Ascending aorta (tissue), 2 donors: ENCODE measurements around the gene OR10AD1. TPM values are rescaled to one million over a fixed set of nuclear protein-coding genes. Genes with fewer than 3 reads are reported as not detected.
A peak's percentile ranks its signal among the peaks of the same experiment; 100 is the strongest.

Experiments used
- DNase-seq, 2 donors: peaks; one replicate each; pipeline ENCODE4 v3.0.0-alpha.2; 2019; ENCODE audit warnings: low spot score in 2 of 2
- H3K27ac ChIP-seq, 2 donors: fragments of 200-600 bp; sonication (generic); one replicate each; pipeline ENCODE4 v1.5.1; 2016 to 2017; ENCODE audit warnings: mild to moderate bottlenecking in 1 of 2
- H3K27me3 ChIP-seq: fragments of 200-600 bp; sonication (generic); one replicate; pipeline ENCODE4 v1.5.1; 2017
- H3K36me3 ChIP-seq, 2 donors: fragments of 200-600 bp; sonication (generic); one replicate each; pipeline ENCODE4 v1.5.1; 2016
- H3K4me1 ChIP-seq, 2 donors: fragments of 200-600 bp; sonication (generic); one replicate each; pipeline ENCODE4 v1.5.1; 2016 to 2017; ENCODE audit warnings: mild to moderate bottlenecking in 1 of 2
- H3K4me3 ChIP-seq, 2 donors: fragments of 200-600 bp; sonication (generic); one replicate each; pipeline ENCODE4 v1.5.1; 2016 to 2017; ENCODE audit warnings: mild to moderate bottlenecking in 1 of 2
- H3K9me3 ChIP-seq, 2 donors: fragments of 200-600 bp; sonication (generic); one replicate each; pipeline ENCODE4 v1.5.1; 2016
- intact Hi-C: fragments of 100-400 bp; cut with DNase I; formaldehyde crosslinking; loops from one replicate; pipeline ENCODE4 v1.15.1; 2023
- total RNA-seq: library from RNA; depleted of rRNA; stranded (reverse); fragments of >200 nt; gene quantifications from one replicate; pipeline ENCODE4 v1.1.0, GENCODE V29; 2016
- TF ChIP-seq, protein P1 (sequence below), 3 experiments: fragments of 200-600 bp in 2 of 3; fragments of 450-650 bp in 1 of 3; sonication (generic) in 2 of 3; IDR thresholded peaks; one replicate each; pipeline ENCODE4 v1.5.1; 2016 to 2019; ENCODE audit warnings: antibody characterized with exemption in 3 of 3, mild to moderate bottlenecking in 1 of 3, moderate library complexity in 1 of 3

Gene OR10AD1
- total RNA-seq, 1 donor from 2014 or later = not detected

- Histone ChIP-seq H3K36me3 (no peaks in the 10 kb centered on the region), H3K27ac (no peak overlapping the region), H3K9me3 (no peaks in the 10 kb centered on the region), H3K27me3 (no peaks in the 10 kb centered on the region), H3K4me3 (no peak overlapping the region), H3K4me1 (no peaks in the 10 kb centered on the region)
- TF ChIP-seq, protein P1, sequence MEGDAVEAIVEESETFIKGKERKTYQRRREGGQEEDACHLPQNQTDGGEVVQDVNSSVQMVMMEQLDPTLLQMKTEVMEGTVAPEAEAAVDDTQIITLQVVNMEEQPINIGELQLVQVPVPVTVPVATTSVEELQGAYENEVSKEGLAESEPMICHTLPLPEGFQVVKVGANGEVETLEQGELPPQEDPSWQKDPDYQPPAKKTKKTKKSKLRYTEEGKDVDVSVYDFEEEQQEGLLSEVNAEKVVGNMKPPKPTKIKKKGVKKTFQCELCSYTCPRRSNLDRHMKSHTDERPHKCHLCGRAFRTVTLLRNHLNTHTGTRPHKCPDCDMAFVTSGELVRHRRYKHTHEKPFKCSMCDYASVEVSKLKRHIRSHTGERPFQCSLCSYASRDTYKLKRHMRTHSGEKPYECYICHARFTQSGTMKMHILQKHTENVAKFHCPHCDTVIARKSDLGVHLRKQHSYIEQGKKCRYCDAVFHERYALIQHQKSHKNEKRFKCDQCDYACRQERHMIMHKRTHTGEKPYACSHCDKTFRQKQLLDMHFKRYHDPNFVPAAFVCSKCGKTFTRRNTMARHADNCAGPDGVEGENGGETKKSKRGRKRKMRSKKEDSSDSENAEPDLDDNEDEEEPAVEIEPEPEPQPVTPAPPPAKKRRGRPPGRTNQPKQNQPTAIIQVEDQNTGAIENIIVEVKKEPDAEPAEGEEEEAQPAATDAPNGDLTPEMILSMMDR (IDR thresholded peaks at IDR 0.05) = peak; percentile 60 to 90 (median 81)
- intact Hi-C loops = loop anchor here (1.0 kb wide), 1 partner anchor 80 kb away; no protein-coding TSS in a partner anchor
- no peak for DNase-seq
Observed at GRCh38 chr12:48165089-48165981, 37.8 kb downstream of the OR10AD1 start.

GRCh38 chr12:48164451-48164850 lies 38.6 kb downstream of the OR10AD1 start:
- Histone ChIP-seq H3K36me3 (no peaks in the 10 kb centered on the region), H3K27me3 (no peaks in the 10 kb centered on the region), H3K4me1 (no peaks in the 10 kb centered on the region), H3K9me3 (no peaks in the 10 kb centered on the region), H3K27ac (no peak overlapping the region), H3K4me3 (no peak overlapping the region)
- intact Hi-C loops = no loop called here
- TF ChIP-seq, protein P1 (IDR thresholded peaks at IDR 0.05) = no peak
- DNase-seq = no peak

DNA sequence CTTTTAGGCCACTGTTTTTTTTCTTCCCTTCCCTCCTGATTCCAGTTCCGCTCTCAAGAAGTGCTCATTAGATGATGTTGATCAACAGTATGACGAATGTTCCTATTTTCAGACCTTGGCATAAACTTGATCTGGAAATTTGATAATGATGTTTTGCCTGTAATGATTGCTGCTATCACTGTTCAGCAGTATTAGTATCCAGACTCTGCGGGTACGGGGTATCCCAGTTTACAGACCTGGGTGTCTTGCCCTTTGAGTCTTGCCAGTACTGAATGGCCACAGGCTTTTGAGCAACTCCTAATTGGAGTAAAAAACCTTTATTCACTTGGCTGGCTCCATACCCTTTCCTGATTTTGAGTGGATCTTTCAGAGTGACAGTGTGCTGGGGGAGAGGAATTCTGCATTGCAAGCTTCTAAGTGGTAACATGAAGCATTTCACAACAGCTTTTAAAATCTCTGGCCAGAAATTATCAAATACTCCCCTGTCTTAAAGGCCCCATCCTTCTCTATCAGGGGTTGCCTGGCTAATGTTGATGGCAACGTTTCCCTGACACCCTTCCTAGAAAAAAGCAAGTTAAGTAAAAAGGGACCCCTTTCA lies 39.8 kb downstream of the OR10AD1 start:
- no peaks in the 10 kb centered on the region for H3K4me1 ChIP-seq
- no peak overlapping the region for H3K27ac ChIP-seq
- no peaks in the 10 kb centered on the region for H3K36me3 ChIP-seq
- H3K4me3 ChIP-seq = no peak overlapping the region
- no peaks in the 10 kb centered on the region for H3K27me3 ChIP-seq
- no peaks in the 10 kb centered on the region for H3K9me3 ChIP-seq
- intact Hi-C loops = no loop called here
- DNase-seq = no peak
- TF ChIP-seq, protein P1 (IDR thresholded peaks at IDR 0.05) = no peak

GRCh38 chr12:48160807-48161206 lies 42.3 kb downstream of the OR10AD1 start:
- no peaks in the 10 kb centered on the region for H3K9me3 ChIP-seq
- H3K36me3 ChIP-seq = no peaks in the 10 kb centered on the region
- peaks cover 0 to 8% of the 10 kb centered on the region in 2 donors for H3K4me1 ChIP-seq
- no peak overlapping the region for H3K4me3 ChIP-seq
- TF ChIP-seq, protein P1 (IDR thresholded peaks at IDR 0.05) = no peak
- no peak for DNase-seq
- H3K27me3 ChIP-seq = no peaks in the 10 kb centered on the region
- H3K27ac ChIP-seq = no peak overlapping the region
- intact Hi-C loops = no loop called here

- TF ChIP-seq, protein P1 (IDR thresholded peaks at IDR 0.05) = no peak
- intact Hi-C loops = no loop called here
- DNase-seq = no peak
Observed at GRCh38 chr12:48160046-48160445, 43.0 kb downstream of the OR10AD1 start.

More at GRCh38 chr12:48160046-48160445, 43.0 kb downstream of the OR10AD1 start:
- no peak overlapping the region for H3K4me3 ChIP-seq
- H3K27ac ChIP-seq = no peak overlapping the region
- no peaks in the 10 kb centered on the region for H3K36me3 ChIP-seq
- no peaks in the 10 kb centered on the region for H3K27me3 ChIP-seq
- H3K9me3 ChIP-seq = no peaks in the 10 kb centered on the region
- peaks cover 0 to 8% of the 10 kb centered on the region in 2 donors for H3K4me1 ChIP-seq
